ENCODE measurements around the gene GFRAL.

The GFRAL gene

DNA sequence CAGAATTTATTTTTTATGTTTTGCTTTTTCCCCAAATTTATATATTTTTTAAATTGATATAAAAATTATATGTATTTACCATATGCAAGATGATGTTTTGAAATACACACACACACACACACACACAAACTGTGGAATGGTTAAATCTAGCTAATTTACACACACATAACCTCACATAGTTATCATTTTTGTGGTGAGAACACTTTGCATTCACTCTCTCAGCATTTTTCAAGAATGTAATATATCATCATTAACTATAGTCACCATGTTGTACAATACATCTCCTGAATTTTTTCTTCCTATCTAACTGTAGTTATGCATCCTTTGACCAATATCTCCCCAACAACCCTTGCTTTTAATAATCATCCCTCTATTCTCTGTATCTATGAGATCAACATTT lies 52.2 kb downstream of the GFRAL start:
- no peaks in the 10 kb centered on the region for H3K4me1 Mint-ChIP-seq (ENCODE audit: low read depth in 2 of 2)

DNA sequence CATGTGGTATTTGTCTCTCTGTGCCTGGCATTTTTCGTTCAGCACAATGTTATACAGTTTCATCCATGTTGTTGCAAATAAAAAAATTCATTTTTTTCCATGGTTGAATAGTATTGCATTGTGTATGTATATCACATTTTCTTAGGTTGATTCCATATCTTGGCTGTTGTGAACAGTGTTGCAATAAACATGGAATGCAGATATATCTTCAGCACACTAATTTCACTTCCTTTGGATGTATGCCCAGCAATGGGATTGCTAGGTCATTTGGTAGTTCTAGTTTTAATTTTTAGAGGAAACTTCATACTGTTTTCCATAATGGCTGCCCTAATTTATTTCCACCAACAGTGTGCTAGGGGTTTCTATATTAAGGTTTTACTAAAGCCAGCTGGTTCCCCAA lies 52.6 kb downstream of the GFRAL start:
- Mint-ChIP-seq H3K36me3 (ENCODE audit: insufficient read depth) (no peaks in the 10 kb centered on the region), H3K9me3 (peaks cover 9 to 20% of the 10 kb centered on the region in 2 donors), H3K4me1 (ENCODE audit: low read depth in 2 of 2) (no peaks in the 10 kb centered on the region), H3K27ac (no peak overlapping the region), H3K4me3 (no peak overlapping the region), H3K27me3 (no peaks in the 10 kb centered on the region)
- ATAC-seq (replicated peaks) (no peak), DNase-seq (no peak)

More for the DNA sequence above, 52.2 kb downstream of the GFRAL start:
- Mint-ChIP-seq H3K27ac (no peak overlapping the region), H3K9me3 (peaks cover 9 to 25% of the 10 kb centered on the region in 2 donors), H3K27me3 (no peaks in the 10 kb centered on the region), H3K4me3 (no peak overlapping the region), H3K36me3 (ENCODE audit: insufficient read depth) (no peaks in the 10 kb centered on the region)
- DNase-seq = no peak
- ATAC-seq (replicated peaks) = no peak

DNA sequence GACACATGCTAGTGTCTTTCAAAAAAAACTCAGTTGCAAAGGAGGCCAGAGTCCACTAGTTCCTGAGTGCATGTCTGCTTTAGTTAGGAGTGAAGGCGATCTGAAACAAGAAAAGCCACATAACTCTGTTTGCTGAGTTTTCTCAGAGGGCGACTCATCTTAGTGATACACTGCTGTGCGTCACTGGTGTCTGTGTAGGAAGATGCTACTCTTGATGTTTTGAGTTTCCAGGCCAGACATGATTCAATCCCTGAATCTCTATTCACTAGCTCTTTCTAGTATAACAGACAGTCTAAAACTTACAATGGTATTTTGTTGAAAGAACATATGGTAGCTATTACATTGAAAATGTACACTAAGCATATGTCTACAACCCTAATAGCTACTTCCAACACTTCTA lies 60.9 kb downstream of the GFRAL start:
- Mint-ChIP-seq H3K27ac (no peak overlapping the region), H3K36me3 (ENCODE audit: insufficient read depth) (no peaks in the 10 kb centered on the region), H3K9me3 (peaks cover 1 to 8% of the 10 kb centered on the region in 2 donors), H3K4me1 (ENCODE audit: low read depth in 2 of 2) (no peaks in the 10 kb centered on the region), H3K27me3 (no peaks in the 10 kb centered on the region), H3K4me3 (no peak overlapping the region)
- ATAC-seq (replicated peaks) (no peak), DNase-seq (no peak)

DNA sequence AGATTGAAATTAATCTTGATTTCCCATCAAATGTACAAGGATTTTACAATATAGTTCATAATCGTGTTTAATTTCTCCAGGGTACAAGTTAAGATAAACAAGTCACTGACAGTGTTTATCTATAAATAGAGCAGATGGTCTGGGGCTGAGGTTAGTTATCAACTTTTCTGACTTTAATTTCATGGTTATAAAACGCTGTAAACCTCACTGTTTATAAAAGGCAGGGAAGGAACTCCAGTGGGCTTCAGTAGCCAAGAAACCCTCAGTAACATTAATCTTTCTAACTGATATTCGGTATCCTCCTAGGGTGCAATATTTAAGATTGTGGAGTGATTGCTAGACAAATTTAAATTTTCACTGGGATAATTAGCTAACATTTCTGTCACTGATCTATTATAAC lies 68.6 kb downstream of the GFRAL start:
- Mint-ChIP-seq H3K4me3 (no peak overlapping the region), H3K27ac (no peak overlapping the region), H3K27me3 (no peaks in the 10 kb centered on the region), H3K9me3 (peaks cover 6 to 8% of the 10 kb centered on the region in 2 donors), H3K36me3 (ENCODE audit: insufficient read depth) (no peaks in the 10 kb centered on the region), H3K4me1 (ENCODE audit: low read depth in 2 of 2) (no peaks in the 10 kb centered on the region)
- DNase-seq = no peak
- no peak for ATAC-seq (replicated peaks)

DNA sequence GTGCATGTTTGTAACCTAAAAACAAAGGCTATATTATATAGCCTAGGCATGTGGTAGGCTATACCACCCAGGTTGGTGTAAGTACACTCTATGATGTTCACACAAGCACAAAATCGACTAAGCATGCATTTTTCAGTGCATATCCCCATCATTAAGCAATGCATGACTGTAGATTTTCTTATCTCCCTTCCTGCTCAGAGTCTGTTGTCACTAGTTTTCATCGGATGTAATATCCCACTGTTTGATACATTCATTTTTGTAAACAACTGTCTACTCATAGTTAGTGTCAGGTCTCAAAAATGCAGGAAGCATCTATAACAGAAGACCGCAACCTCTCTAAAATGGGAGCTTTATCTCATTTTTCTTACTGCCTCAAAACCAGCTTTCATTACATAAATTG lies 70.7 kb downstream of the GFRAL start:
- H3K36me3 Mint-ChIP-seq (ENCODE audit: insufficient read depth) = no peaks in the 10 kb centered on the region
- no peak for ATAC-seq (replicated peaks)
- DNase-seq = no peak
- no peaks in the 10 kb centered on the region for H3K27me3 Mint-ChIP-seq
- no peak overlapping the region for H3K4me3 Mint-ChIP-seq
- H3K9me3 Mint-ChIP-seq = peaks cover 6 to 8% of the 10 kb centered on the region in 2 donors
- no peaks in the 10 kb centered on the region for H3K4me1 Mint-ChIP-seq (ENCODE audit: low read depth in 2 of 2)
- H3K27ac Mint-ChIP-seq = no peak overlapping the region

DNA sequence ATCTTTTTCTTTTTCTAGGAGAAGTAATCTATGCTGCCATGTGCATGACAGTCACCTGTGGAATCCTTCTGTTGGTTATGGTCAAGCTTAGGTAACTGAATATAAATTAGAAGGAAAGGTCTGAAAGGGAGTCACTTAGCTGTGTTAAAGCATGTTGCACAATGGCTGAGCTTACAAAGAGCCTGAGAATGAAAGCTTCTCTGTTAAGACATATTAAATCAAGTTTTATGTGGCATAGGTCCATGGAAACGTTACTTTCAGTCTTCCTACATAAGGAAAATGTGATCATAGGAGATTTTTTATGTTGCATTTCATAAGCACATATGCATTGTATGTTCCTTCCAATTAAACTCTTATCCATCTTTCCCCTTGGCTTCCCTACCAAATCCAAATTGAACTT lies 72.1 kb downstream of the GFRAL start:
- Mint-ChIP-seq H3K36me3 (ENCODE audit: insufficient read depth) (no peaks in the 10 kb centered on the region), H3K4me1 (ENCODE audit: low read depth in 2 of 2) (no peaks in the 10 kb centered on the region), H3K27ac (no peak overlapping the region), H3K4me3 (no peak overlapping the region), H3K27me3 (no peaks in the 10 kb centered on the region), H3K9me3 (peaks cover 4 to 6% of the 10 kb centered on the region in 2 donors)
- DNase-seq (no peak), ATAC-seq (replicated peaks) (no peak)

DNA sequence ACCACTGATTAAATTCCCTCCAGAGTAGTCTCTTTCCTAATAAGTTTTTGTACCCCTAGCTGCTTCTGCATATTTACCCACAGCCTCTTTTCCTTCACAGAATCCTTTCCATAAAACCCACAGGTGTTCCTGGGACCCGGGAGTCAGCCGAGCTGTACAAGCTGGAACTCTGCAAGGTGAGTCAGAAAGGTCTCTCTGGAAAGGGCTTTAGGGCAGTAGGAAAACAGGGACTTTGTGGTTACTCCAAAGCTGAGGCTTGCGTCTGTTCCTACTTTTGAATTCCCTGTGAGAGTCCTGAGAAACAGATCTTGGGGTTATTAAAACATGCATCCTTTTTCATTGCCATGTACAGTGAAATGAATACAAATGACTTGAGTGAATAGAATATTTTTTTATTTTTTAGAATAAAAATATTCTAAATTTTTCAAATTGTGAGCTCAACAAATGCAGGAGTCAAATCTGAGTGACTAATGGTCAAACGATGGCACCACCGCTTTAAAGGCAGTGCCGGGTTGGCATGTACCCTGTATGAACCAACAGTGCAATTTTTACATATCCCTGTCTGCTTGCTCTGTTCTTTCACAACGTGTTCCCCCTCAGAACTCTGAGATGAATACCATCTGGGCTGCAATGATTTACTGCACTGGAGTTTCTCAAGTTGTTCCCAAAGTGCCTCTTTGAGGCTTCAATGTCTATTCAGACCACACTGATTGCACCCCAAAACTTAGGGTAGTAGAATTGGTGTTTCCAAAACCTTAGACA lies 78.4 kb downstream of the GFRAL start:
- DNase-seq (no peak), ATAC-seq (replicated peaks) (no peak)
- no peaks in the 10 kb centered on the region for H3K36me3 Mint-ChIP-seq (ENCODE audit: insufficient read depth)
- no peak overlapping the region for H3K4me3 Mint-ChIP-seq
- H3K27me3 Mint-ChIP-seq = no peaks in the 10 kb centered on the region
- no peak overlapping the region for H3K27ac Mint-ChIP-seq
- peaks cover 7 to 10% of the 10 kb centered on the region in 2 donors for H3K9me3 Mint-ChIP-seq
- no peaks in the 10 kb centered on the region for H3K4me1 Mint-ChIP-seq (ENCODE audit: low read depth in 2 of 2)

DNA sequence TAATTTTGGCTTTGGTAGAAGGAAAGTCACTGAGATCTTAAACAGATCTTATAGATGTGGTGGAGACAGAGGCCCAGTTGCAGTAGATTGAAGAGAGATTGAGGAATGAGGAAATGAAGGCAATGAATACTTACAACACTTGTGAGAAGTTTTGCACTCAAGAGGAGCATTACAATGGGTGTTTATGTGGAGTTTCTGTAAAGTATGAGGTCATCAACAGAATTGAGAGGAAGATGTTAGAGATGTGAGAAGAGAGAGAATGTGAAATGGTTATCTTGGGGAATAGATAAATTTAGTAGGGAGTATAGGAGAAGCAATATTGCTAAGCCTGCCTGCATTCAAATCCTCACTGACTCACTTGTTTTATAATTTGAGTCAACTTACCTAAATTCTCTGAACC lies 83.4 kb downstream of the GFRAL start:
- no peak for DNase-seq
- no peak overlapping the region for H3K27ac Mint-ChIP-seq
- no peaks in the 10 kb centered on the region for H3K27me3 Mint-ChIP-seq
- no peak for ATAC-seq (replicated peaks)
- H3K9me3 Mint-ChIP-seq = peaks cover 15 to 17% of the 10 kb centered on the region in 2 donors
- no peaks in the 10 kb centered on the region for H3K36me3 Mint-ChIP-seq (ENCODE audit: insufficient read depth)
- no peak overlapping the region for H3K4me3 Mint-ChIP-seq
- no peaks in the 10 kb centered on the region for H3K4me1 Mint-ChIP-seq (ENCODE audit: low read depth in 2 of 2)

DNA sequence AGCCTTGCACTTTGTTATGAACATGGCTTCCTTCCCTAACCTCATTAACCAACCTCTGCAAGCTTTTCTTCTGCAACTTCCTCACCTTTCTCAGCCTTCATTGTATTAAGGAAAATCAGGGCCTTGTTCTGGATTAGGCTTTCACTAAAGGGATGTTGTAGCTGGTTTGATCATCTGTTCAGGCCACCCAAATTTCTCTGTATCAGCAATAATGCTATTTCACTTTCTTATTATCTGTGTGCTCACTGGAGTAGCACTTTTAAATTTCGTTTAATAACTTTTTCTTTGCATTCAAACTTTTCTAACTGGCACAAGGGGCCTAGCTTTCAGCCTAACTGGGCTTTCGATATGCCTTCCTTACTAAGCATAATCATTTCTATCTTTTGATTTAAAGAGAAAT lies 96.7 kb downstream of the GFRAL start:
- no peak overlapping the region for H3K4me3 Mint-ChIP-seq

DNA sequence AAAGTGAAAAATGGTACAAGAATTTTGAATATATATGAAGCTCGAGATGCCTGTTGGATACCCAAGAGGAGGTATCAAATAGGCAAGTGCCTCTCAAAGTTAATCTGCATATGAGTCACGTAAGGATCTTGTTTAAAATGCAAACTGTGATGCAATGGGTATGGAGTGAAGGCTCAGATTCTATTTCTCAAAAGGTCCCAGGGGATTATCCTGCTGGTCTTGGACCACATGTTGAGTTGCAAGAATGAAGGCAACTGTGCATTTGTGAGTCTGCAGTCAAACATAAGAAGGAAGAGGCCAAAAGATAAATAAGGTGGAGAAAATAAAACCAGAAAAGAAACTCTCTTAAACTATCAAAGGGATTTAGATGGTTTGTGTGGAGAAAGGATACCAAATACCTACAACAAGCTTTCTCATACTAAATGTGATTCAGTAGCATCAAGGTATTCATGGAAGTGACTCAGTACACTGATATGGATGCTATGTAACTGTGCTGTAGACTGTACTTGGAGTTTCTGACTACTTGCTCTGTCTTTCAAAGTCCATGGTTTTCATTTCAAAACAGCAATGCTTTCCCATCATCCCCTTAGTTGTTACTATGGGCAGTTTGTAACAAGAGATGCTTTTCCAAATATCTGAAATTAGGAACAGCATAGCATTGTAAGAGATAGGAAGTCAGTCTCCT lies 106.3 kb downstream of the GFRAL start:
- H3K36me3 Mint-ChIP-seq (ENCODE audit: insufficient read depth) = no peaks in the 10 kb centered on the region
- no peak overlapping the region for H3K4me3 Mint-ChIP-seq
- H3K4me1 Mint-ChIP-seq (ENCODE audit: low read depth in 2 of 2) = no peaks in the 10 kb centered on the region
- DNase-seq (no peak), ATAC-seq (replicated peaks) (no peak)
- no peaks in the 10 kb centered on the region for H3K27me3 Mint-ChIP-seq
- peaks cover 14 to 17% of the 10 kb centered on the region in 2 donors for H3K9me3 Mint-ChIP-seq
- no peak overlapping the region for H3K27ac Mint-ChIP-seq

More for the DNA sequence above, 96.7 kb downstream of the GFRAL start:
- ATAC-seq (replicated peaks) (no peak), DNase-seq (no peak)
- H3K9me3 Mint-ChIP-seq = peaks cover 10 to 22% of the 10 kb centered on the region in 2 donors
- no peak overlapping the region for H3K27ac Mint-ChIP-seq
- H3K36me3 Mint-ChIP-seq (ENCODE audit: insufficient read depth) = no peaks in the 10 kb centered on the region
- H3K27me3 Mint-ChIP-seq = no peaks in the 10 kb centered on the region
- H3K4me1 Mint-ChIP-seq (ENCODE audit: low read depth in 2 of 2) = no peaks in the 10 kb centered on the region

DNA sequence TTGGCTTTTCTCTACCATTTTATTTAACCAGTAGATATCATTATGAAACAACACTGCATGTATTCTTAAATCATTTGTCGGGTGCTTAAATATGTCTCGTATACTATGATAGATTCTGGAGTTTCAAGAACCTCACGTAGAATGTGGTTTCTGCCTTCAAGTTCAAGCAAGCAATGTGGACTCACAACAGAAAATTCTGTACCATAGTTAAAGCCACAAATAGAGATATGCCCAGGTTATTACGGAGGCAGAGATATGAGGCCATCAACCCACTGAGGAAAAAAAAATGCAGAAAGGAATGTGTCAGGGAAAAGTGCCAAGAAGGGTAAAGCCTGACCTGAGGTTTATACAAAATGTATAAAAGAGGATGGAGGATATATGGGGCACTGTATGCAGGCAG lies 109.9 kb downstream of the GFRAL start:
- peaks cover 14 to 25% of the 10 kb centered on the region in 2 donors for H3K9me3 Mint-ChIP-seq
- DNase-seq (no peak), ATAC-seq (replicated peaks) (no peak)
- no peaks in the 10 kb centered on the region for H3K27me3 Mint-ChIP-seq
- no peak overlapping the region for H3K4me3 Mint-ChIP-seq
- no peaks in the 10 kb centered on the region for H3K36me3 Mint-ChIP-seq (ENCODE audit: insufficient read depth)
- H3K4me1 Mint-ChIP-seq (ENCODE audit: low read depth in 2 of 2) = no peaks in the 10 kb centered on the region
- H3K27ac Mint-ChIP-seq = no peak overlapping the region

DNA sequence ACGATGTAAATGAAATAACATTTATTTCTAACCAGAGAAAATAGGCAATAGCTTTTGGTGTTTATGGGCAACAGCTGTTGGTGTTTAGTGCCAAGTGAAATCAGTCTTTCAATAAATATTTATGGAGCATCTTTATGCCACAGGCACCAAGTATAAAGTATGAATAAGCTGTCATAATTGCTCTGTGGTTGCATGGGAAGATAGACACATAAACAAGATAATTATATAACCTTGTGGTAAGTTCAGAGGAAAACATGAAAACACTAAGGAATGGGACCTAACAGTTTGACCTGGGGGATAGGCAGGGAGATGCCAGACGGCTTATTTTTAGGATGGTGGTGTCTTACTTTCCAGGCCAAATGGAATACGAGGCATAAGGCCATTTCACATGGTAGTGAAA lies 110.9 kb downstream of the GFRAL start:
- ATAC-seq (replicated peaks) (no peak), DNase-seq (no peak)
- Mint-ChIP-seq H3K36me3 (ENCODE audit: insufficient read depth) (no peaks in the 10 kb centered on the region), H3K9me3 (peaks cover 14 to 25% of the 10 kb centered on the region in 2 donors), H3K27ac (no peak overlapping the region), H3K4me3 (no peak overlapping the region), H3K4me1 (ENCODE audit: low read depth in 2 of 2) (no peaks in the 10 kb centered on the region), H3K27me3 (no peaks in the 10 kb centered on the region)

DNA sequence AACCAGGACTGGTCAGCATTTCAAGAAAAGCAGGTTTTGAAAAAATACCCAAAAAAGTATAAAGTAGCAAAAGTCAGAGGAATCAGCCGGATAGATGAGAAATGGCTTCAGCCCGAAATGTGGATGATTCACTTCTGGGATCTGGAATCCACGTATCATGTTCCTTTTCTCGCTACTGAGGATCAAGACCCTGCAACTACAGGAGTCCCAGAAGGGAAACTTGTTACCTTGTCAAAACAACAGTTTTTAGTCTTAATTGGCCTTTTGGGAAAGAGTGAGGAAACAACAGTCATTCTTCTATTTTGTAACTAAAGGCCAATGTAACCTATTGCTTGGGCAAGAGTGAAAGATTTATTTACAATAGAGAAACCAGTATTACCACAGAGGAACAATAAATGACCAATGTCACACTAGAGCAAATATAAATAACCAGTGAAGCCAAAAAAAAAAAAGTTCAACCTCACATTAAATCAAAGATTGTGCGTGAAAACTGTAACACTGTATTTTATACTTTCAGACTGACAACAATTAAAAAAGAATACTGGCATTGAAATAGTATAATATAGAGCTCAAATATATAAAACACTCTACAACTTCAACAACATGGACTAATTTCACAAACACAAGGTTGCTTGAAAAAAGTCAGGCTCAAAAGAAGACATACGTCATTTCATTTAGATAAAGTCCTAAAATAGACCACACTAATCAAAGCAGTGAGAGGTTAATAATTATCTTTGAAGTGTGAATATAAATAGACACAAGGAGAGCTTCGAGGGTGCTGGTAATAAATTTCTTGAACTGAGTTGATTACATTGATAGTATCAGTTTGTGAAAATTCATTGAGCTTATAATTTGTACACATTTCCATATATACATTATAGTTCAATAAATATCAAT lies 116.2 kb downstream of the GFRAL start:
- H3K36me3 Mint-ChIP-seq (ENCODE audit: insufficient read depth) = no peaks in the 10 kb centered on the region
- DNase-seq (no peak), ATAC-seq (replicated peaks) (no peak)
- no peaks in the 10 kb centered on the region for H3K27me3 Mint-ChIP-seq
- H3K4me1 Mint-ChIP-seq (ENCODE audit: low read depth in 2 of 2) = no peaks in the 10 kb centered on the region
- no peak overlapping the region for H3K27ac Mint-ChIP-seq
- H3K9me3 Mint-ChIP-seq = peaks cover 8 to 9% of the 10 kb centered on the region in 2 donors
- no peak overlapping the region for H3K4me3 Mint-ChIP-seq
